SK-N-SH (cell line): ENCODE data around the gene CDC42EP3.

Experiments
- CTCF ChIP-seq: fragments of 200-600 bp; sonication (generic); IDR thresholded peaks from 2 replicates; pipeline ENCODE4 v1.6.1; 2017; ENCODE audit warnings: antibody characterized with exemption, mild to moderate bottlenecking, moderate library complexity
- ELF1 ChIP-seq: IDR thresholded peaks from 2 replicates; pipeline ENCODE4 v1.4.0; 2012
- EP300 ChIP-seq, 2 experiments: IDR thresholded peaks; 2 replicates each; pipeline versions ENCODE4 v1.4.0 to v1.6.1; 2012; ENCODE audit warnings: borderline replicate concordance in 1 of 2, low read depth in 1 of 2, low read length in 1 of 2
- GATA2 ChIP-seq: sonication (generic); formaldehyde crosslinking; IDR thresholded peaks from 2 replicates; pipeline ENCODE4 v1.5.0; 2020; ENCODE audit warnings: mild to moderate bottlenecking, missing genetic modification reagents
- MAX ChIP-seq: IDR thresholded peaks from 2 replicates; pipeline ENCODE4 v1.4.0; 2012; ENCODE audit warnings: low read depth
- MEF2A ChIP-seq: IDR thresholded peaks from 2 replicates; pipeline ENCODE4 v1.4.0; 2012; ENCODE audit warnings: low read depth, borderline replicate concordance
- POLR2AphosphoS5 ChIP-seq: IDR thresholded peaks from 2 replicates; pipeline ENCODE4 v1.6.1; 2012; ENCODE audit warnings: low read depth, low read length
- TAF1 ChIP-seq: IDR thresholded peaks from 2 replicates; pipeline ENCODE4 v1.6.1; 2012; ENCODE audit warnings: low read depth, mild to moderate bottlenecking, low read length, moderate library complexity, borderline replicate concordance
- USF2 ChIP-seq: fragments of 150-350 bp; IDR thresholded peaks from 2 replicates; pipeline ENCODE4 v1.6.1; 2017; ENCODE audit warnings: antibody characterized with exemption, low read length, low read depth, borderline replicate concordance

- TF ChIP-seq USF2 (no peak), ELF1 (no peak), CTCF (no peak), GATA2 (CRISPR knock-in tag) (no peak), POLR2AphosphoS5 (no peak), EP300 (IDR thresholded peaks at IDR 0.05; ENCODE audit: borderline replicate concordance in 1 of 2, low read depth in 1 of 2, low read length in 1 of 2) (no peak), MEF2A (no peak), TAF1 (no peak), MAX (no peak)
These were observed 47.2 kb downstream of the CDC42EP3 start for GRCh38 chr2:37623971-37624900.
